Pons (tissue), 1 donor: ENCODE results near the gene ESRRG.
"Not testable (repeated sequence)": the region's sequence is repeated elsewhere in the genome, so short reads cannot be mapped to it uniquely, and the experiment has no call there.

ENCODE experiments used
- DNase-seq: peaks from one replicate; pipeline ENCODE4 v3.0.0-alpha.2; 2016; ENCODE audit warnings: low spot score

Gene ESRRG

DNA sequence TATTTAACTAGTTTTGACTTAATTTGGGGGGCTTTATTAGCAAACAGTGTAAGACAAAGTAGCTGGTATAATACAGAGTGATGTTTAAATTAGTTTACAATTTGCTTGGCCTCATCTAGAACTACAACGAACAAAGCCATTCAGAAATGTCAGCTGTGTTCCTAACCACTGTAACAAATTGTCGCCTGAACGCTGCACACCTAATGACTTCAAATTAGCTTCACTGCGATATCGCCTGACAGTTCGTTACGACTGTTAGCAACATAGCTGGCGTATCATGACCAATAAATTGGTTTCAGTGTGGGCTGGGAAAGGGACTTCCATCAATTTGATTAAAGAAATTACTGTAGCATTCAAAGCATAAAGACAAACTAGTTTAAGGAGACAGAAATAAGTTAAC, 160.1 kb downstream of the ESRRG start:
- no peak for DNase-seq

DNA sequence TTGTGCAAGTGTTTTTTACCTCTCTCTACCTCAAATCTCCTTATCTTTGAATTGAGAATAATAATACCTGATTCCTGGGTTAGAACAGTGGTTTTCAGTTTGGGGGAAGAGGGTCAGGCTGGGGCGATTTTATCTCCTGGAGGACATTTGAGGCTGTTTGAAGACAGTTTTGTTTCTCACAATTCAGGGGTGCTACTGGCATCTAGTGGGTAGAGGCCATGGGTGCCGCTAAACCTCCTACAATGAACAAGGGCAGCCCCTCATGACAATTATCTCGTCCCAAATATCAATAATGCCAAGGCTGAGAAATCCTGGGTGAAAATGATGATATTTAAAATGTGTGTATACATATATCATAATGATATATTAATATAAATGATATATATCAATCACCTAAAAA, 160.8 kb downstream of the ESRRG start:
- DNase-seq, result no peak

DNA sequence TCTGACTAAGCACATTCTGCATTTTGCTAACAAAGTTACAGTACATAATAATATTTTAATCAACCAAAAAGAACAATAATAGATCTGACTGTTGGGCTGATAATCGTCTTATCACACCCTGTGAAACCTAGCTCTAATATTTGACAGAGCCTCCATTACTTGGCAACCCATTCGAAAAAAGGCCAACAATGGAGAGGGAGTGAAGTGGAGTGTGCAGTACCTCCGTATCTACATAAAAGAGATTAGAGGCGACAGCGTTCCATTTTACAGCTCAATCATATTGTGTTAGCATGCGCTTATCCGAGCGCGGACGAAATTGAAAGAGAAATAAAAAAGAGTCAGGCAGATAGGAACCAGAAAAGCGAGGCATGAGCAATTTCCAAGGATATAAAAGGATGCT, 162.7 kb downstream of the ESRRG start:
- no peak for DNase-seq

DNA sequence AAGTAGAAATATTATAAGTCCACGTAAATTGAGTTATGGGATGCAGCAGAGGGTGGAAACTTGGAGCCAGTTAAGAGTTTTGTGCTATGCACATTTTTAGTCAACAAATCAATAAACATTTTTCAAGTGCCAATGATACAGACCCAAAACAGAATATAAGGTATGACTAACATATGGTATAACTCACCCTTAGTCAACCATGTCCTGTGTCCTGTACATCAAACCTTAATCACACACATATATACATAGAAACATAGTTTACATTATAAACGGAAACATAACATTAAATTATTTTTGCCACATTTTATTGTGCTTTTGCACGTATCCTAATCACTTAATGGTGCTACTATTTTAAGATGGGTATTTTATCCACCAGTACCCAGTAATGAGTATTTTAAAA, 163.9 kb downstream of the ESRRG start:
- no peak for DNase-seq

DNA sequence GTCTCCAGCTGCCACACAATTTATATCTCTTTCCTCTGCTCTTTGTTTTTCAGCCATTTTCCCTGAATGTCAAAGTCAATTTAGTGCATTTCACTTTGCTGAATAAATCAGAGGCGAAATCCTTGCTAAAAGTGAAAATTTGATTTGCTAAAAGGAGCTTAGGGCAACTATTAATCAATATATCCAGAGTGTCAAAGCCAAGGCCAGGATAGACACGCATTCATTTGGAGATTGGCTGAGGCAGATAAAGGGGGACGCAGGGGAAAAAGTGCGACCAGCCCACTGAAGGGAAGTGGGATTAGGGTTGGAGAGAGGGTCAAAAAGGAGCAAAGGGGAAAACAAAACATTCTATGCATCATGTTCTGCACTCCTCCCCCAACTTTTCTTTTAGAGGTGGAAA, 167.6 kb downstream of the ESRRG start:
- no peak for DNase-seq

DNA sequence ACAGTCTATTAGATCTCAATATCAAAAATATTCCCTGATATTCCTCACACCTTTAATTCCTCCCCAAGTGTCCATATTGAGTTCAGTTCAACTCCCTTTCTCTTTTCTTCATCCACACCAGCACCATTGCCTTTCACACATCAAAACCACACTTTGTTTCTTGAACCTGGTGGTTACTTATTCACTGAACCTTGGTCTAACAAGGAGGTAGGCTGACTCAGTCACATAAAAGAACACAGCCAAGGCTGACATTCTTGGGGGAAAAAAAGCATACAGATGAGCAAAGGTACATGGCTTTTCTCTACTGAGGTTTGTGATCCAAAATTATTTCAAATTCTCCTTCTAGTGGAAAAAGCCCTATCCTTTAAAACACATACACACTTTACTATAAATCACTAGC, 168.3 kb downstream of the ESRRG start:
- DNase-seq, result no peak

DNA sequence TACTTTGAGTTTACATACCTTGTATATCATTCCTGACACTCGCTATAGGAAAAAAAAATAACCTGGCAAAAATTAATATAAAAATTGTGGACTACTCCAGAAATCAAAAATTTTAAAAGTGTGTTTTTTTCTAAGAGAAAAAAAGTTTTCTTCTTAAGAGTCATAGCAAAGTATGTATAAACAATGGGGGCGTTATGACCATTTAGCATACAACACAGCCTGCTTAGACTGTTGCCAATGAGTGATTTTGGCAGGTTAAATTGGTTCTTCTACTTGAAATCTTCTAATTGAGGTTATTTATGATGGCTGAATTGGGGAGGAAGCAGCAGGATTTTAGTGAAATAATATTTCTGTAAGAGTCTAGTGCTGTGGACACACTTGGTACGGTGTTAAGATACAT, 169.5 kb downstream of the ESRRG start:
- DNase-seq, result no peak

DNA sequence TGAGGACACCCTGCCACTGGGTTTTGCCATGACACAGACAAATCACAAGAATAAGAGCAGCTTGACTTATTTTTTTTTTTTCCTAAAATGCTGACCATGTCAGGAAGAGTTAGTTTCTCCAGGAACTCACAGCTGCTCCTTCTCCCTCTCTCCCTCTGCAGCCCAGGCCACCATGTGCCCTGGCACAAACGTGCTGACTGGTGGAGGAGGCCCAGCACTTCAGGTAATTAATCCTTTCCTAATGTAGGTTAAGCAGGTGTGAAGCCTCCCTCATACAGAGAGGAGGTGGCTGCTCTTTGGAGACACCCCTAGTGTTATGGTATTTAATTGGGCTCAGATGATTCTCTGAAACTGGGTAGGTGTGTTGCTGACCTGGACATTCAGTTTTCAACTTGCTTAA, 170.2 kb downstream of the ESRRG start:
- DNase-seq, result no peak

DNA sequence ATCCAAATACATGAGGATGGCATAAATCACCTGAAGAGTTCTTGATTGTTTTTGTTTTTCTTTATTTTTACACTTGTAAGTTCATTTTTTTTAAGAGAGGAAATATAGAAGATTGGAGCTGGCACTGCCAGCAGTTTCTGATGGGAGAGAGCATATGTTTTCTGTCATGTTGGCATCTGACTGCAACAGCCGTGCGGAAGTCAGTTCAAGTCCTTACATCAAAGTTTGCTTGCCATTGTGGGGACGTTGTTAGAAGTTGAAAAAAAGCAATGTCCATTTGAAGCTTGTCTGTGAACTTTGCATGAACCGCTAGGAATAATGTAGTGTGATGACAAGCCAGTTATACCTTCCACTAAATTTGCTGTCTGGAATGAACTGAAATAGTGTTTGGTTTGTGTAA, 173.4 kb downstream of the ESRRG start:
- DNase-seq, result no peak

DNA sequence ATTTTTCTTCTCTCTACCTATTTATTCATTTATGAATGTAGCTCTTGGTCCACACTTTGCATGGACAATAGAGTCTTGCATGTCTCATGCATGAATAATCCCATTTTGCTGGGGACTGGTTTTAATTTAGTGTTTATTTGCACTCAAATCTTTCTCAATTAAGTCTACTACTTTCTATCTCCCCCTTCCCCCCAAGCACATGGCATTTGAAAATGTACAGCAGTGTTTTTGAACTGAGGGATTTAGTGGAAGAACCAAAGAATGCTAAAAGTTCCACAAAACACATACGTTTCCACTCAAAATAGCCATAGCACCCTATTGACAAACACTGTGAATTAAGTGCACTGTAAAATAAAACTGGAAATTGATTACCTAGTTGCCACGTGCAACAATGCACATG, 180.5 kb downstream of the ESRRG start:
- no peak for DNase-seq

DNA sequence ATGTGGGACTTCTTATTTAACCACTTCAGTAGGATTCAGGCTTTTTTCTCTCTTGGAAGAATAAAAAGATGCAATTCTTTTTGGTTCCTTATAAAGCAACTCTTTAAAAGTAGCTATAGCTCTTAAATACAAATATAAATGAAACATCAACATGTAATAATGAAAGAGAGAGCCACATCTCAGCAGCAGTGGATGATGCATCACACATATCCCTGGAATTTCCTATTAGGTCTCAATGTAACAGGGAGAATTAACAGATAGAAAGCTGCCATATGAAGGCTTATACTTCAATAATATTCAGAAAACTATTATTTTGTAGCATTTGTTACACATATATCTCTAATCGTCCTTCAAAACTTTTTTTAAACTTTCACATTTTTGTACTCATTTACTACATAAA, 181.0 kb downstream of the ESRRG start:
- DNase-seq, result no peak

DNA sequence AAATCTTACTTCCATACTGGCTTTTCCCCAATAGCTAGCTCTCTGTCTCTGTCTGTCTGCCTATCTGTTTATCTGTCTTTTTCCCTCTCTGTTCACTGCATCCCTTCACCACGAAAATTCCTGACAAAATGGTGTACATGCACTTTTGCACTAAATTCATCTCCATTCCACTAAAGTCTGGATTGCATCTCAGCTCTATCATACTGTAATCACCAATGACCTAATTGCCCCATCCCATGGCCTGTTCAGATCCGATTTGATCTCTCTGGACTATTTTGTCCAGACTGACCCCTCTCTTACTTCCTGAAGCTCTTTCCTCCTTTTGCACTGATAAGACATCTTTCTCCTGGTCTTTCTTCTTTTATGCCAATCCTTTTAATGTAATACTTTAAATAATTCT, 187.5 kb downstream of the ESRRG start:
- DNase-seq, result no peak

DNA sequence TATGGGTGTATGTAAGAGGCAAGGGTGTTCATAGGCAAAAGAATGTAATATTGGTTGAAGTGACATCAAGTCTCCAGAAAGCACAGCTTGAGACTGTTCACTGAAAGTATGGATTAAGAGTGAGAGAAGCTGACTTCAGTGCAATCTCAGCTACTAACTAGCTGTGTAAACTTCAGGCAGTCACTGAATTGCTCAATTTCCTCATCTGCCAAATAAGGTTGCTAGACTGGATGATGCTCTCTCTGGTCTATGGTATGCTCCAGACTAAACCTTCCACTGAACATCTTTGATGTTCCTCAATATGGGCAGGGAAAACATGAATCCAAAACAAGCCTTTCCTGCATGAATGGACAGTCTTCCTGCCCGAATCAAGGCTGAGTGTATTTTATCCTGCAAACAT, 188.2 kb downstream of the ESRRG start:
- no peak for DNase-seq

DNA sequence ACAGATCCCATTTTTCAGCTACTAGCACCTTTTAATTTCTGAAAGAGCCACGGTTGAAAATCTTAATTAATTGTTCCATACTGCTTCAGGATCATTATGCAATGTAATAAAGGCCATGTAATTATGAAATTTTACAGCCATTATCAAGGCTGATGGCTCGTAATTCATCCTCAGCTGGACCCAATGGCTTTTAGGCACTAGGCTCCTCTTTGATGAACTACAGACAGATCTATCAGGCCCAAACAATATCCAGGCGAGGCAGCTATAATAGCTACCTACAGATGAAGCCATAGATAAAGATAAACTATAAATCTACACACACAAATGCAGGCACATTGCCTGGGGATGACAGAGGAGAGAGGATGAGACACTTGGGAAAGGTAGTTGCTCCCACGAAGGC, 189.5 kb downstream of the ESRRG start:
- DNase-seq, result no peak

DNA sequence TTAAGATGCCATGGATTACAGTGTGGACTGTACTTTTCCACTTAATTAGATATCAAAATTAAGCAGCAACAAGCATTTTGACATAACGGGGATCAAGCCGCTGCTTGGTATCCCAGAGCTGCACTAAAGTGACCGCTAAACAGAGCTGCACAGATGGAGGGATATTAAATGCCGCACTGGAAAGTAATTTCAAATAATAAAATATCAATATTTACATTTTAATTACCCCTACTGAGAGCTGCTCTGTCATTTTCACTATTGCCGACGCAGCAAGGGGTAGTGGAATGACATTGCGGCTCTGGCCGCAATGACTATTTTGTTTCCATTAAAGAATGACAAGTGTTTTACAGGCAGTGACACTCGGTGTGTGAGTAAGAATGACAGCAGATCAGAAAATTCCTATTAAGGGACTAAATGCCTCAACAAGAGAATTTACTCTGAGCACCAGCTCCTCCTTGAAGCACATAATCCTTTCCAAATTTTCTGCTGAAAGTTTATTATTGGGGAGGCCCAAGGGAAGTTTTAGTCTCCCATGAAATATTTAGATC, 190.9 kb downstream of the ESRRG start:
- no peak for DNase-seq

DNA sequence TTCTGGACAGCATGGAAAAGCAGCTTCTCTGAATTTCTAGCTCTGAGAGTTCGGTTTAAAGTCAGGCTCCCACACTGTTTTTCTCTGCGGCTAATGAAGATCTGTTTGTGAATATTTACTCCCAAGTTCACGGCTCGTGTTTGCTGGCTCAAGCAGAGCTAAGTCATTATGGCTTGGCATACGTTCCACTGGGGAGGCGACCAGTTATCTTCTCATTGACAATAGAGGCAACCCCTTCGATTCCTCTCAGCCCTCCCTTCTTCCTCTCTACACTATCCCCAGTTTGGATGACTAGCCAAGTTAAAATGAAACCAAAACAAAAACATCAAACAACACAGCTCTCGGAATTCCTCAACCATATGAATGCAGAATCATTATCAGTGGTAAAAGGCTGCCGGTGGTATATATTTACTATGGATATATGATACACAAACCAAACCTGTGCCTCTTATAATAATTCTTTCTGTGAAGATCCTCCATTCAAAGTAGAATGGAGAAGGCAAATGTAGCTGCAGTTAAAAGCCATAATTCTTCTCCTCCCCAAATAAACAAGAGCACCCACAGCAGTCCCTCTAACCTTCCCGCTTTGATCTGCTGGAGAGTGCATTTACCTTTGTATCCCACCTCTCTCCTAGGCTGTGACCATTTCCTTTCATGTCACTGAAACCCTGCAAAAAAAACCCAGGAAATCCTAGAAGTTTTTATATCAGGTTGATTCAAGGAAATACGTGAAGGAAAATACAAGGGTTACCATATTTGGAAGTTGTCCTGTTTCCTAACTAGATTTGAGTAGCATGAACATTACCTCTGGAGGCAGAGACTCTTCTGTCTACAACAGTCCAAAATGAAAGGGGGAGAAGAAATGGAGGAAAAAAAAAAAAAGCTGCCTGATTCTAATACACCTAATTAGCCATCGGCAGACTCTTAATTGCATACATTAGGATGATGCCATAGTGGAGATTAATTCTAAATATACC, 191.7 kb downstream of the ESRRG start:
- peak; percentile 24 for DNase-seq

DNA sequence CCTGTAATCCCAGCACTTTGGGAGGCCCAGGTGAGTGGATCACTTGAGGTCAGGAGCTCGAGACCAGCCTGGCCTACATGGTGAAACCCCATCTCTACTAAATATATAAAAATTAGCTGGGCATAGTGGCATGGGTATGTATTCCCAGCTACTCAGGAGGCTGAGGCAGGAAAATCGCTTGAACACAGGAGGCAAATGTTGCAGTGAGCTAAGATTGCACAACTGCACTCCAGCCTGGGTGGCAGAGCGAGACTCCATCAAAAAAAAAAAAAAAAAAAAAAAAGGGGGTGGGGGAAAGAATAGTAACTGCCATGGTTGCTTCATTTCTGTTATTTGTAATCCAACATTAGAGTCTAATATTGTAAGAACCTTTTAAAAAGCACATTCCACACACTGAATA, 193.4 kb downstream of the ESRRG start:
- DNase-seq, result not testable (repeated sequence)

DNA sequence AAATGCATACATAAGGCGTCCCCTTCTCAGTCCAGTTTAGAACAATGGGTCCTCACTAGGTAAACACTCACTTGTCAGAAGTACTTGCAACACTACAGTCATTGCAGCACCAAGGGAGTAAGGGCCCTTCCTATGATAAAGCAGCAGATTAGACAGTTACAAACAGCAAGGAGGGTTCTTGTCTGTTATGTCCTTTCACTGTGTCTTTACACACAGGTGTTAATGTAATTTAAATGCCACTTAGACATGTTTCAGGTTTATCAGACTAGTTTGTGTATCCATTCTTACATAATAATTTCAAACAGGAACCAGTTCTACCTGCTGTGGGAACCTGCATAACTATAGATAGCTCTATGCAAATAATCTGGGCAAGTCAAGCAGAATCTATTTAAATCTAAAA, 194.4 kb downstream of the ESRRG start:
- DNase-seq, result no peak

DNA sequence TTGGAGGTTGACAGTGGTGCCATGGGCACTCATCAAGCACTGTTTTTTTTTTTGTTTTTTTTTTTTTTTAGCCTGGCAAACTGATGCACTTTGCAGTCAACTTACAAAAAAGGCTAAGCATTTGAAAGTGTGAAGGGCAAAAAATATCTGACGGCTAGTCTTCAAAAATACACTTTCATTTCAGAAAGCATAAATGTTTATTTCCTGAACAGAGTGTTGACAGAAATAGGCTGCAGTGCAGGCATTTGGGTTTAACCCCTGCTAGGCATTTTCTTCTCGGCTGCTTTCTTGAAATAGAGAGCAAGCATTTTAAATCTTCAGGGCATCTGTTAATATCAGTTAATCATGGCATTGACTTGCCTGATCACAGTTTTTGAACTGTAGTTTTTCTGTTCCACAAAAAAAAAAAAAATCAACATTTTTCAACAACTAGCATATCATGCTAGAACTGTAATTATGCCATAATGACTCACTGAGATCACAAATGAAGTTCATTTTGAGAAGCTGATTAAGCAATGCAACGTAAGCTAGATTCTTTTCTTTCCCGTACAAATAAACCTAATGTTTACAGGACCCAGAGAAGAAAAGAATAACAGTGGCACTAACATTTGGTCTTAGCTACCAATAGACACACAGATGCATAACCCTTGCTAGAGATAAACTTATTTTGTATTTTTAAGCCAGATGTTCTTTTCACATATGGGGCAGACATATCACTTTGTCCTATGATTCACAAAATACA, 199.6 kb downstream of the ESRRG start:
- no peak for DNase-seq

DNA sequence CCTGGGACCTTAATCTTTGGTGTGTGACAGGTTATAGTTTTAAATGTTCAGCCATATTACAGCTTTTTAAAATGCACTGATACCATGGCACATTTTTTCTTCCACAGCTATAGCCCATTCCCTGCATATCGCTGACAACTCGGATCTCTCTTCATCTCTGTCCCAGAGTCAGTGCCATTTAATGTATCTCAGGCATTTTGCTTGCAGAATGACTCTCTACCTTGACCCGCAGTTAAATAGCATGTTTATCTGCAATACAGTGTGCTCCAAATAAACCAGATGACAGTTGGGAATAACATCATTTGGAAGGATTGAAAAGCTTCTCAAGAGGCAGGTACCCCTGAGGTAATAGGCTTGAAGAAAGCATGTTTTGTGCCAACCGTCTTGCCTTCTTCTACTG, 200.2 kb downstream of the ESRRG start:
- DNase-seq, result no peak

DNA sequence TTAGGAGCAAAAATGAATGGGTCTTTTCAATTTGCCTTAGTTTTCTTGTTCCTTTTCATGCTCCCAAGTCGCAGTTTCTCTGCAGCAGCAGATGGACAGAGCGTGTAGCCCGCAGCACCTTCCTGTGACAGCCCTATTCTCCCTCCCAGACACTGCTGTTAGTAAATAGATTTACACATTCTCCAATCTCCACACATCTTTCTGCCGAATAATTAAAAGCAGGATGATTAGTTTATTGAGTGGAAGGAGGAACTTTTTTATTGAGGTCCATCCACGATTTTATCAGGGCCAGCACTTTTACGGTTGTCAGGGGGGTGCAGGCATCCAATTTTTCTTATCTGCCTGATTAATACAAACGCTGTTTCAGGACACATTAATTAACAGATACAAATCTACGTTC, 201.8 kb downstream of the ESRRG start:
- DNase-seq, result no peak

DNA sequence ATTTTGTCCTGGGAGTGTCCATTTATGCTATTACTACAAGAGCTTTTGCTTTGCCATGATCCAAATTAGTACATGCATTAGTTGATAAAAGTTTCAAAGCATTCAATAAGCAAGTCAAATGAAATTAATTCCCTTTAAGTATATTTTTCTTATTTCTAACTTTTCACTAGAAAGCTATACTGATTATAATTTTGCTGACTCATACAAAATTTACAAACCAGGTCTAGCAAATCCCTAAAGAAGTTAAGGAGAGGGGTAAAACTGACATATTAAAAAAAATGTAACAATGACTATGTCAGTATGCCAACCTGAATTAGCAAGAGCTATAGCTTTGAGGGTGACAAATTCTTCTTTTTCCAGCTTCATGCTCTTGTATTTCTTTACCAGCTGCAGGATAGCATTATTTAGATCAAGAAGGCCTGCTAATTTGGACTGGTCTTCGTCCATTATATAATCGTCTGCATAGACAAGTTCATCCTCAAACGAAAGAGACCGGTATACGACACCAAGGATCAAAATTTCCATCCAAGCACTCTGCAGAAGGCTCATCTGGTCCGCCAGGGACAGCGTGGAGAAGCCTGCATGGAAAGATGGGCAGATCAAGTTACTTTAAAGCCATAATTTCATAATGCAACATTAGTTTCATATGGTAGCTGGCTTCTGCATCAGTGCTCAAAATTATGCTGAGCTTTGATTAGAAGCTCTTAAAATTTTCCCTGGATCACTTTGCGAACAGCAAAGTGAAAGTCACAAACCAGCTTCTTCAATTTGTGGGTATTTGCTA, 204.2 kb downstream of the ESRRG start:
- peak; percentile 19 for DNase-seq
